ENCODE results near the gene DOCK10. TPM values are rescaled to one million over a fixed set of nuclear protein-coding genes. Genes with fewer than 3 reads are reported as not detected.

Gene DOCK10
- total and polyA plus RNA-seq, 2 donors (not counting 1 experiment from before 2014, with no cell fraction given): 49.5 to 139 TPM

DNA sequence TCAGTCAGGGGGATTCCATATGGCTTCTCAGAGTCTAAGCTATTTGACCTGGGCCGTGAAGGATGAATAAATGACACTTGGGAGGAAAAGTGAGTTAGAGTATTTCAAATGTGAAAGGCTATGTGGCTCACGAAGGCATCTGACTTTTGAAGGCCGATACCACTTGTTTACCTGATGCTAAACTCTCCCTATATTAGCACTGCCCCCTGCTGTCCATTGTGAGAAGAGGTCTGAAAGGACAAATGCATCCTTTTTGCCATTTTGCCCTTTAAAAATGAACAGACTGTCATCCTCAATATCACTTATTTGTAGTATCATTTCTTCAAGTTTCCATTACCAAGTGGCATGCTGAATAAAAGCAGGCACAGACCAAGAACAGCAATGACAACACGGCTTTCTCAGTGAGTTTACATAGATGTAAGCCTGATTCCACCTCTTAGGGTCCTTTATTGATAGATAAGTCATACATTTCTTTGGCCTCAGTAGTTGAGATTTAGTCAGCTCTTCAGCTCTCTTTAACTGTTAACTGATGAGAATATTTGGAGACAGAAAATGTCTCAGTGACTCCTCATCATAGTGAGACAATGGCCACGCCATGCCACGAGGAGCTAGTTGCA, 40.1 kb downstream of the DOCK10 start:
- H3K27me3 Mint-ChIP-seq: no peaks in the 10 kb centered on the region
- no peaks in the 10 kb centered on the region for H3K9me3 ChIP-seq (ENCODE audit: control extremely low read depth in 1 of 3, control insufficient read depth in 2 of 3, insufficient read depth in 1 of 3, low read length in 2 of 3)
- ATAC-seq (ENCODE audit: low read depth): peak; percentile 68
- H3K27me3 ChIP-seq (replicated peaks in 1 of 4; ENCODE audit: control extremely low read depth in 1 of 4, control insufficient read depth in 3 of 4, insufficient read depth in 4 of 4, low read length in 3 of 4): no peaks in the 10 kb centered on the region
- ChIA-PET CTCF (interaction anchor here (0.8 to 6.1 kb wide), 50 partner anchors 8 to 663 kb away, joined by 3 to 124 read pairs (median 6); partner anchors contain the start of gene DOCK10), POLR2A (interaction anchor here (0.6 to 1.9 kb wide), 4 partner anchors 45 to 165 kb away, joined by 3 to 4 read pairs (median 4); no protein-coding TSS in a partner anchor)
- H2AFZ ChIP-seq (ENCODE audit: insufficient read depth, low read depth, low read length, poor library complexity, severe bottlenecking): peak overlapping the region; percentile 61
- no peak overlapping the region for H3K9ac ChIP-seq (ENCODE audit: low read length)
- H3K4me3 ChIP-seq (ENCODE audit: control extremely low read depth in 1 of 5, extremely low read depth in 1 of 5, insufficient read depth in 1 of 5, low read depth in 2 of 5, low read length in 4 of 5): no peak overlapping the region
- peak overlapping the region; percentile 90 for H3K27ac Mint-ChIP-seq
- H3K4me2 ChIP-seq (replicated peaks; ENCODE audit: low read depth, low read length, poor library complexity, severe bottlenecking): peak overlapping the region; percentile 50
- no peaks in the 10 kb centered on the region for H3K36me3 ChIP-seq (replicated peaks in 1 of 2; ENCODE audit: control extremely low read depth in 1 of 2, control insufficient read depth in 1 of 2, extremely low read depth in 1 of 2, insufficient read depth in 2 of 2, low read length in 1 of 2)
- H3K27ac ChIP-seq (ENCODE audit: low read length in 2 of 2): peak overlapping the region; percentile 22 to 51
- peaks cover 19% of the 10 kb centered on the region in 2 donors for H3K4me1 ChIP-seq (ENCODE audit: control insufficient read depth in 2 of 2, insufficient read depth in 2 of 2, low read length in 2 of 2)
- peak overlapping the region; percentile 53 for H3K4me3 Mint-ChIP-seq
- H4K20me1 ChIP-seq (ENCODE audit: control insufficient read depth, insufficient read depth, low read length, poor library complexity, severe bottlenecking): peaks cover 5% of the 10 kb centered on the region
- TF ChIP-seq, protein P1, sequence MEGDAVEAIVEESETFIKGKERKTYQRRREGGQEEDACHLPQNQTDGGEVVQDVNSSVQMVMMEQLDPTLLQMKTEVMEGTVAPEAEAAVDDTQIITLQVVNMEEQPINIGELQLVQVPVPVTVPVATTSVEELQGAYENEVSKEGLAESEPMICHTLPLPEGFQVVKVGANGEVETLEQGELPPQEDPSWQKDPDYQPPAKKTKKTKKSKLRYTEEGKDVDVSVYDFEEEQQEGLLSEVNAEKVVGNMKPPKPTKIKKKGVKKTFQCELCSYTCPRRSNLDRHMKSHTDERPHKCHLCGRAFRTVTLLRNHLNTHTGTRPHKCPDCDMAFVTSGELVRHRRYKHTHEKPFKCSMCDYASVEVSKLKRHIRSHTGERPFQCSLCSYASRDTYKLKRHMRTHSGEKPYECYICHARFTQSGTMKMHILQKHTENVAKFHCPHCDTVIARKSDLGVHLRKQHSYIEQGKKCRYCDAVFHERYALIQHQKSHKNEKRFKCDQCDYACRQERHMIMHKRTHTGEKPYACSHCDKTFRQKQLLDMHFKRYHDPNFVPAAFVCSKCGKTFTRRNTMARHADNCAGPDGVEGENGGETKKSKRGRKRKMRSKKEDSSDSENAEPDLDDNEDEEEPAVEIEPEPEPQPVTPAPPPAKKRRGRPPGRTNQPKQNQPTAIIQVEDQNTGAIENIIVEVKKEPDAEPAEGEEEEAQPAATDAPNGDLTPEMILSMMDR (IDR thresholded peaks at IDR 0.05): peak; percentile 80
- no peak for TF ChIP-seq EZH2 (IDR thresholded peaks at IDR 0.05; ENCODE audit: borderline replicate concordance, insufficient read depth, low read depth, low read length, poor library complexity, severe bottlenecking)
- WGBS (ENCODE audit: insufficient coverage): 32% methylated on average over 3 of the region's 6 CpGs
- intact Hi-C loops (cut with micrococcal nuclease): loop anchor here (1.0 to 10.0 kb wide), 10 partner anchors 39 to 658 kb away; no protein-coding TSS in a partner anchor
- peaks cover 25% of the 10 kb centered on the region for H3K4me1 Mint-ChIP-seq
- H3K9me3 Mint-ChIP-seq (ENCODE audit: insufficient read depth): no peaks in the 10 kb centered on the region
- peak; percentile 83 for DNase-seq
- H3K79me2 ChIP-seq (ENCODE audit: control insufficient read depth, insufficient read depth, low read length): peaks cover 54% of the 10 kb centered on the region

DNA sequence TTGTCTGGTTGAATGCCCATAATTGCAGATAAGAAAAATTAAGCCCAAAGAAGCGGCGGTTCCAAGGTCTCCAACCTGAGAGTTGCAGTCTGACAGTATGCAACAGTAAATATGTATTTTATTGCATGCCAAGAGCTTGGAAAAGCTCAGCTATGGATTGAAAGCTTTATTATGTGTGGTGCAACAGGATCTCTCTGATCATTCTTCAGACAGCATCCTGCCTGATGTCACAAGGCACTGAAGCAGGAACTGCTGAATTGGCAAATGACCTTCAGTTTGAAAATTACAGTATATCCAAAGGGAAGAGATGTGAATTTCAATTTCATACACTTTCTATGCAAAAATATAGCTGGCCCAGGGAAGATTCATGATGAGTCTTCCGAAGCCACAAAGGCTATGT, 42.5 kb downstream of the DOCK10 start:
- peaks cover 64% of the 10 kb centered on the region for H3K79me2 ChIP-seq (ENCODE audit: control insufficient read depth, insufficient read depth, low read length)
- H3K4me1 Mint-ChIP-seq: peaks cover 35% of the 10 kb centered on the region

More for the DNA sequence above, 42.5 kb downstream of the DOCK10 start:
- Mint-ChIP-seq H3K4me3 (no peak overlapping the region), H3K27me3 (no peaks in the 10 kb centered on the region), H3K9me3 (ENCODE audit: insufficient read depth) (no peaks in the 10 kb centered on the region), H3K27ac (no peak overlapping the region)
- Histone ChIP-seq H3K9me3 (ENCODE audit: control extremely low read depth in 1 of 3, control insufficient read depth in 2 of 3, insufficient read depth in 1 of 3, low read length in 2 of 3) (no peaks in the 10 kb centered on the region), H3K27ac (ENCODE audit: low read length in 2 of 2) (no peak overlapping the region), H3K9ac (ENCODE audit: low read length) (no peak overlapping the region), H3K4me3 (ENCODE audit: control extremely low read depth in 1 of 5, extremely low read depth in 1 of 5, insufficient read depth in 1 of 5, low read depth in 2 of 5, low read length in 4 of 5) (no peak overlapping the region), H2AFZ (ENCODE audit: insufficient read depth, low read depth, low read length, poor library complexity, severe bottlenecking) (no peak overlapping the region), H3K4me1 (ENCODE audit: control insufficient read depth in 2 of 2, insufficient read depth in 2 of 2, low read length in 2 of 2) (peaks cover 19% of the 10 kb centered on the region in 2 donors), H3K36me3 (replicated peaks in 1 of 2; ENCODE audit: control extremely low read depth in 1 of 2, control insufficient read depth in 1 of 2, extremely low read depth in 1 of 2, insufficient read depth in 2 of 2, low read length in 1 of 2) (peaks cover 0 to 4% of the 10 kb centered on the region in 2 experiments), H3K4me2 (replicated peaks; ENCODE audit: low read depth, low read length, poor library complexity, severe bottlenecking) (no peak overlapping the region), H4K20me1 (ENCODE audit: control insufficient read depth, insufficient read depth, low read length, poor library complexity, severe bottlenecking) (peaks cover 5% of the 10 kb centered on the region), H3K27me3 (replicated peaks in 1 of 4; ENCODE audit: control extremely low read depth in 1 of 4, control insufficient read depth in 3 of 4, insufficient read depth in 4 of 4, low read length in 3 of 4) (no peaks in the 10 kb centered on the region)
- intact Hi-C loops (cut with micrococcal nuclease): loop anchor here (5.0 to 10.0 kb wide), 2 partner anchors 52 to 115 kb away; no protein-coding TSS in a partner anchor
- DNase-seq: no peak
- ATAC-seq (ENCODE audit: low read depth): no peak
- TF ChIP-seq, protein P1 (IDR thresholded peaks at IDR 0.05): no peak
- TF ChIP-seq EZH2 (IDR thresholded peaks at IDR 0.05; ENCODE audit: borderline replicate concordance, insufficient read depth, low read depth, low read length, poor library complexity, severe bottlenecking): no peak
- CTCF ChIA-PET: interaction anchor here (0.6 to 6.1 kb wide), 10 partner anchors 10 to 167 kb away, joined by 3 to 124 read pairs (median 4); no protein-coding TSS in a partner anchor
- POLR2A ChIA-PET: interaction anchor here (0.7 to 1.0 kb wide), 2 partner anchors 16 to 53 kb away, joined by 3 to 4 read pairs; no protein-coding TSS in a partner anchor
- WGBS (ENCODE audit: insufficient coverage): 100% methylated on average over 1 of the region's 3 CpGs
